Fibroblast of gingiva (primary cell): ENCODE results near the gene VAV1.
"Not testable (repeated sequence)": the region's sequence is repeated elsewhere in the genome, so short reads cannot be mapped to it uniquely, and the experiment has no call there.

Source experiments
- DNase-seq: peaks from one replicate; pipeline ENCODE4 v3.0.0-alpha.2; 2011; ENCODE audit warnings: low read depth

VAV1 gene

DNA sequence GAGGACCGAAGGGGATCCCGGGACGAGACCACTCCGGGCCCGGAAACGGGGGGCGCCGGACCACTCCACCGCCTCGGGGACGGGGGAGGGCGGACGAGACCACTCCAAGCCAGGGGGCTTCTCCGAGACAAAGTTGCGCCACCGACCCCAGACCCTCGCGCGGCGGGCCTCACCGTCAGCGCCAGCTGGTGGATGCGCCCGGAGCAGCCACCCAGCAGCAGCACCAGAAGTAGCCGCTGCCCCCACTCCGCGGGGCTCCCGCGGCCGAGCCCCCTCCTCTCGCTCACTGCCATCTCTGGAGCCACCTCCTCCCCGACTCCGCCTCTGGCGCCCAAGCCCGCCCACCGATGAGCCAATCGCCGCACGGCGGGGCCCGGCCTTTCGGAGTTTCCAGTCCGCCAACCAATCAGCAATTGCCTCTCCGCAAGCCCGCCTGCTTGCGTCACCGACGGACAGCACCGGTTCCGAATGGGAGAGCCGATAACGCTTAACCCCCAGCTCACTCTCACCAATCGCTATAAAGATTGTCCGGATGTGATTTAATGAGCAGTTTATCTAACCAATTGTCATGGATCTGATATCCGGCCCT is 35.1 kb upstream of the VAV1 start, which contains the start of gene GPR108:
Gene GPR108 (minus strand): TSS at position 297 of the 589 bp plus-strand sequence. CDS start 4 bp downstream, at position 293.
- peak; percentile 100 for DNase-seq

DNA sequence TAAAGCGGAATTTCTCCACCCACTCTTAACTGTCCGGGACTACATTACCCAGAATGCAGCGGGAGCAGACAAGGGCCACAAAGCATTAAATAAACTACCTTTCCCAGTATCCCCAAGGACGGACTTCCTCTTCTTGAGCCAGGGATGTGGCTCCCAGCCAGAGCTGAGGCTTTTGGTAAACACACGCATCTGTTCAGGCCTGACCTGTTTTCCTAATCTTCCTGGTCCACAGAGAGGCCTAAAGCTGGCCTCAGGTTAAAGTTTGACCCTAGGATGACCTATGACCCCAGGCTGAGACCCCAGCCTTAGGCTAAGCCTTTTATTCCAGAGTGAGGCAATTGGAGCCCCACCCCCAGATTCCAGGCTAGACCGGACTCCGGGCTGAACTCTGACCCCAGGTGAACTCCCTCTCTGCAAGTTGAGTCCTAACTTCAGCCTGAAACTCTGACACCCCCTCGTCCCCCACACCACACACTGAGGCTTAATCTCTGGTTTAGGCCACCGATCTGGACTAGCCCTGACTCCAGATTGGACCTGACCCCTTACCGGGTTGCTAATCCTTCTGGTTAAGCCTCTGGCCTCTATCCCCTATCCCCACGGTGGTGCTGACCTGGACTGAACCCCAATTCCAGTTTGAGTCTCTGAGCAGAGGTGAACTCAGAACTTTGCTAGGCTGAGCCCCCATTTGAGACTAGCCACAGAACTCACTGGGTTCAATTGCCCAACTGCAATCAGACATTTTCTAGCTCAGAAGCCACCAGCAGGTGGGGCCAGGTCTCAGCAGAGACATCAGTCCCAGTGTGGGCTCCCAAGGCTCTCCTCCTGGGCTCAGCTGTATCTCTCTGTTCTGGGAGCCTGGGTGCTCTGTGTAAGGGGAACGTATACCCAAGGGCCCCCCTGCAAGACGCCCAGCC is 34.4 kb upstream of the VAV1 start:
- DNase-seq = peak; percentile 74

DNA sequence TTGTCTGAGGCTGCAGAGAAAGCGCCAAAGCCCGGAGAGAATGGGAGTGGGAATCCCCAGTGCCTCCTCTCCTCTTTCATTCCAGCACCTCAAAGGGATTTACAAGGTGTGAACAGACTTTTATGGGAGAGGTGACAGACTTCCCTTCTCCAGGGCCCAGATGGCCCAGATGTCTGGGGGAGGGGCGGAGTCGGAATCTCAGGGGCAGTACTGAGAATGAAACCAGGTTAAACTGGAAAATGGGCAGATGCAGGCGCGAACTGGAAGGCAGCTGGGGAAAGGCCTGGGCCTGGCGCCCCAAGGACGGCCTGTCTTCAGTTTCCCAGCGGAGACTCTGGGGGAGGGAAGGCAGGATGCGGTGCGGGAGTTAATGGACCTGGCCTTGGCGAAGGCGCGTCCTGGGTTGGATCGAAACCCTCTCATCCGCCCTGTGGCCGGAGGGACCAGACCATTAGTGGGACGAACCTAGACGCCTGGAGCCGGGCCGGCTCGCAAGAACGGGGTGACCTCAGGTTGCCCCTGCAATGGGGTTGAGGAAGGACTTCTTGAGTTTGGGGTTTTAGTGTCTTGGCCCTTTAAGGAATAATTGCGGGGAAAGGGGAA is 33.6 kb upstream of the VAV1 start:
- no peak for DNase-seq

DNA sequence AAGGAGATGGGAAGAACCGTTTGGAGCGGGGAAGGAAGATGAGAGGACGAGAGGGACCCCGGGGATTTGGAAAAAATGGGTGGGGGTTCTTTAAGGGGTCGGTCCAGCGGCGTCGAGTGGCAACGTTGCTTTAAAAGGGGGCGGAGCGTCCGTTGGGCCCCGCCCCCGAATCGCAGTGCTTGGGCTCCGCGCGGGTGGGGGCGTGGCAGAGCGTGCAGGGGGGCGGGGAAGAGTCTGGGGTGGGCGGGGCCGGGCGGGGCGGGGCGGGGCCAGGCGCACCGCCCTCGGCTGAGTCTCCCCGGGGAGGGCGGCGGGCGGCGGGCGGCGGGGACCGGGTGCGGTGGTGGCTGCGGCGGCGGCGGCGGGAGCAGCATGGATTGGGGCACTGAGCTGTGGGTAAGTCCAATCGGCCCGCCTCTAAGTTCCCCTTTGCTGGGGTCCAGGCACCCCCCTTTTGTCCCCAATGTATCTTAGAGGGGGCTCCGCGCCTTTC is 33.1 kb upstream of the VAV1 start, which contains the start of gene TRIP10:
Gene TRIP10 (plus strand): TSS at position 291 of the 493 bp plus-strand sequence. CDS start 82 bp downstream, at position 373.
- DNase-seq = peak; percentile 72

DNA sequence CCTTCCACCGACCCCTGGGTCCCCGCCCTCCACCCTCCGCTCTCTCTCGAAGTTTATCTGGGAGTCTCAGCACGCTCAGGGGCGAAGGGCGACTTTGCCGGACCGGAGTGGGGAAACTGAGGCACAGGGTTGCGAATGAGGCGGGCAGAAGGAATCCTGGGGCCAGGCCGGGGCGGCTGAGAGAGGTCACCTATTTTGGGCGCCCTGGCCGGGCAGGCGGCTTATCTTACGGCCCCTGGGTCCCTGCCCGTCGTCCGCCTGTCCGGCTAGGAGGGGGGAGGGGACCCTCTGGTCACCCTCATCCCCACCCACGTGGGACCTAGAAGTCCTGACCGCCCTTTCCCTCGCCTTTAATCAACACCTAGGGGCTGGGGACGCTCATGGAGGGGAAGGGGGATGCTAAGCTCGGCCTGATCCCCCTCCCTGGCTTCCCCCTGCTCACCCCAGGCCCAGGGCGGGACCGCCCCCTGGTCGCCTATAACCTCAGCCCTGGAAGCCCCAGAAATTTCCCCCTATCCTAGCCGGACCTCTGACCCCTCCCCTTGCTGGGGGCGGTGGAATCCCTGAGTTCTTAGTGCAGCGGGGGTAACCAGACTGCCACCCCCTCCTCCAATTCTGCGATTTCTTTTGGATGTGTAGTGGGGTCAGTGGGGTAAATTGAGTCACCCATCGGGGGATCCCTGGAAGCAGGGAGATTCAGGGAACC is 32.5 kb upstream of the VAV1 start:
- DNase-seq = no peak

DNA sequence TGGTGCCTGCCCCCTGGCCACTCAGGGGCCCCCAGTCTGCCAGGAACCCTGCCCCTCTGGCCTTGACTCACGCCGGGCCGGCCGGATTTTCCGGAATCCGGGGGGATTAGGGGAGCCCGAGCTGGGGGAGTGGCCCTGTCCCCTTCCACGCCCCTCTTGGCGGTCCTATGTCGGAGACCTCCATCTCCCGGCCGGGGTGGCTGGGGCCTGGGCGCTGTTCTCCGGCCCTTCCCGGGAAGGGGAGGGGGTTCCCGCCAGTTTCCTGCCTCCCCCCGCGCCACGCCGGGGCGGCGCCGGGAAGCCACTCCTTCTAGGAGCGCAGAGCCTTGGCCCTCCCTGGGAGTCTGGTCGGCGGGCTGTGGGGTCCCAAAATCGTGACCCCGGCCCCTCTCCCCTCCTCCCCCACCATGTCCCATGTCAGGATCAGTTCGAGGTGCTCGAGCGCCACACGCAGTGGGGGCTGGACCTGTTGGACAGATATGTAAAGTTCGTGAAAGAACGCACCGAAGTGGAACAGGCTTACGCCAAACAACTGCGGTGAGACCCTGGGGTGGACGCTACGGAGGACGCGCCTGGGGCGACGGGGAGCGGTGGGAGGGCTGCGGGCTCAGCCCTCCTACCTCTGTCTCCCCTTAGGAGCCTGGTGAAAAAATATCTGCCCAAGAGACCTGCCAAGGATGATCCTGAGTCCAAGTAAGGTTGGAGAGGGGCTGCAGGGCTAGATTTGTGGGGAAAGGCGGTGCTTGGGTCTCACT is 31.7 kb upstream of the VAV1 start:
- DNase-seq = no peak

DNA sequence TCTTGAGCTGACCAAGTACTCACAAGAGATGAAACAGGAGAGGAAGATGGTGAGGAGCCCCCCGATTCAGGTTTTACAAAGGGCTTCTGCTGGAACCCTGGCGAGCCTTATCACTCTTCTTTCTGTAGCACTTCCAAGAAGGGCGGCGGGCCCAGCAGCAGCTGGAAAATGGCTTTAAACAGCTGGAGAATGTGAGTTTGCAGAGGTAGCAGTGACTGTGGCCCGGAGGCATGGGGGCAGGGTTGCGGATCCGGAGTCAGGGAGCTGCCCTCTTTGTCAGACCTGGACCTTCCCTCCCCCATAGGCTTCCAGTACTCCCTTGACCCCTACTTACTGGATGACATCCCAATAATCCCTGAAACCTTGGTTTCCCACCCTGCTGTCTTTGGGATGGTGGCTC is 29.4 kb upstream of the VAV1 start:
- no peak for DNase-seq

DNA sequence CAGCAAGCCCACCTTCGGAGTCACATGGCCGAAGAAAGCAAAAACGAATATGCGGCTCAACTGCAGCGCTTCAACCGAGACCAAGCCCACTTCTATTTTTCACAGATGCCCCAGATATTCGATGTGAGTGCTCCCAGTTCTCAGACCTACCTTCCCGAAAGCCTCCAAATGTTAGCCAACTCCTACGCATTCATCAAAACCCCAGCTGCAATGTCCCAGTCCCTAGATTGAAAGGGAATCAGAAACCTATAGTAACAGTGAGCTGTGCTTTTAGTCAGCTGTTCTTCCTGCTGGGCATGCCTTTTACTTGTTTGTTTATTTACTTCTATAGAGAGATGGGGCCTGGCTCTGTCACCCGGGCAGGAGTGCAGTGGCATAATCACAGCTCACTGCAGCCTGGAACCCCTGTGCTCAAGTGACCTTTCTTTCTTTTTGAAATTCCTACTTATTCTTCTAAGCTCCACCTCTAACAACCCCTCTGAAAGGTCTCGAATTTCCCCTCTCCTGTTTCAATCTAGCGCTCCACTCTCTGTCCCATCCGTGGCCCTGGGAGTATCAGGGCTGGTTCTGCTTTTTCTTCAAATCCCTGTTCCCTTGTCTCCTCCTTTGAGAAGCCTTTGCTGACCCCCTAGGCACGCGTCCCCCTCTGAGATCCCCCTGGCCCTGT is 28.7 kb upstream of the VAV1 start:
- peak; percentile 62 for DNase-seq

DNA sequence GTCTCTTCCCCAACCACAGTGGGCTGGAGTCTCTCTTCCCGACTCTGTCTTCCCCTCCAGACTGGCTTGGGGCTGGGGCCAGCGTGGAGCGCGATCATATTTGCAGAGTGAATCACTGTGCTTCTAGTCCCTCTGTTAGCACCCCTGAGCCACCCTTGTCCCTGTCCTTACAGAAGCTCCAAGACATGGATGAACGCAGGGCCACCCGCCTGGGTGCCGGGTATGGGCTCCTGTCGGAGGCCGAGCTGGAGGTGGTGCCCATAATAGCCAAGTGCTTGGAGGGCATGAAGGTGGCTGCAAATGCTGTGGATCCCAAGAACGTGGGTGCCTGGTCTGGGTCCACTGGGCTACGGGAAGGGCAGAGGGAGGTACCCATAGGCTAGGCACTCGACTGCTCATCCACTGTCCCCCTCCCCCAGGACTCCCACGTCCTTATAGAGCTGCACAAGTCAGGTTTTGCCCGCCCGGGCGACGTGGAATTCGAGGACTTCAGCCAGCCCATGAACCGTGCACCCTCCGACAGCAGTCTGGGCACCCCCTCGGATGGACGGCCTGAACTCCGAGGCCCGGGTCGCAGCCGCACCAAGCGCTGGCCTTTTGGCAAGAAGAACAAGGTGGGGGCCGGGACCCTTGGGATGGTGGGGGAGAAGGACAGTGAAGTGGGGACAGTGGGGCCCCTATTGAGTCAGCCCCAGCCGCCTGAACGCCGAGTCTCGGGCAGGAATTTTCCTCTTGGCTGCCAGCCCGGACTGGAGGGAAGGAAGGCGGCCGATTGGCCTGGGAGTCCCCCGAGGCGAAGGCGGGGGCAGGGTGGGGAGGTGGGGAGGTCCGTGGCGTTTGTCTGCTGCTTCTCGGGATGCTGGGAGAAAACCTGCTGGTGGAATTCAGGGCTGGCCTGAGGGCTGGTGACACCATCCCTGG is 27.9 kb upstream of the VAV1 start:
- peak; percentile 76 for DNase-seq

DNA sequence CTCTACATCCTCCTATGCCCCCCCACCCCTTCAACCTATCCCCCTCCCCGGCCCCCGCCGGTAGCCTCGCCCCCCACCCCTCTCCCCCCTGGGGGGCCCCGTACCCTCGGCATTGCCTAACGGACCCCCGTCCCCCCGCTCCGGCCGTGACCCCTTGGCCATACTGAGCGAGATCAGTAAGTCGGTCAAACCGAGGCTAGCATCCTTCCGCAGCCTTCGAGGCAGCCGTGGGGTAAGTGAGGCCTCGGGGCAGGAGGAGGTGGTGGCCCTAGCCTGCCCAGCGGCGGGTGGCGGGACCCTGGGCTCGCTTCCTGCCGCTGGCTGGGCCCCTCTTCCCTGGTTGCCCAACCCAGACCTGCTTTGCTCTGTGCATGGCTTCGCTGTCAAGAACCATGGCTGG is 26.5 kb upstream of the VAV1 start:
- DNase-seq = no peak

DNA sequence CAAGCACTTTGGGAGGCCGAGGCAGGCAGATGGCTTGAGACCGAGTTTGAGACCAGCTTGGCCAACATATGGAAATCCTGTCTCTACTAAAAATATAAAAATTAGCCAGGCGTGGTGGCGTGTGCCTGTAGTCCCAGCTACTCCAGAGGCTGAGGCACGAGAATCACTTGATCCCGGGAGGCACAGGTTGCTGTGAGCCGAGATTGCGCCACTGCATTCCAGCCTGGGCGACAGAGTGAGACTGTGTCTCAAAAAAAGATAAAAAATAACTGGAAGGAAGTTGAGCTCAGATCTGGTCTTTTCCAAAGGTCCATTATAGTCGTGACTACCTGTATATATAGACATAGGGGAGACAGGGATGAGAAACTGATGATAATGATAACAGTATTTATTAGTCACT is 24.0 kb upstream of the VAV1 start:
- DNase-seq = not testable (repeated sequence)

DNA sequence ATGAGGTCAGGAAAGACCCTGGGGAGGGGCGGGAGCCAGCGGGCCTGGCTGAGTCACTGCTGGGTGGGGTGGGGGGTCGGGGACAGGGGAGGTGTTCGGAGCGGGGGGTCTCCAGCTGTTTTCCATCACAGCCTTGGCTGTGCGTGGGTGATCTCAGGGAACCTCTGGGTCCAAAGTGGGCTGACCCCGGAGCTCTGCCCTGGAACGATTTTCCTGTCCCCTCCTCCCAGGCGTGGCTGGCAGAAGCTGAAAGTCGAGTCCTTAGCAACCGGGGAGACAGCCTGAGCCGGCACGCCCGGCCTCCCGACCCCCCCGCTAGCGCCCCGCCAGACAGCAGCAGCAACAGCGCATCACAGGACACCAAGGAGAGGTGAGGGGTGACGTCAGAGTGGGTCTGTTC is 22.4 kb upstream of the VAV1 start:
- no peak for DNase-seq

DNA sequence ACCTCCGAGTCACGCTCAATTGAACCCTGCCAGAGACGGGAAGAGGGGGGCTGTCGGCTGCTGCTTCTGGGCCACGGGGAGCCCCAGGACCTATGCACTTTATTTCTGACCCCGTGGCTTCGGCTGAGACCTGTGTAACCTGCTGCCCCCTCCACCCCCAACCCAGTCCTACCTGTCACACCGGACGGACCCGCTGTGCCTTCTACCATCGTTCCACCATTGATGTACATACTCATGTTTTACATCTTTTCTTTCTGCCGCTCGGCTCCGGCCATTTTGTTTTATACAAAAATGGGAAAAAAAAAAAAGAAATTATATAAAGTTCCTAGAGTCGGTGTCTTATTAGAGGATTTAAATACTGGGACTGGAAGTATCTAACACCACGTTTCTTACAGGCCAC is 21.3 kb upstream of the VAV1 start:
- DNase-seq = no peak

DNA sequence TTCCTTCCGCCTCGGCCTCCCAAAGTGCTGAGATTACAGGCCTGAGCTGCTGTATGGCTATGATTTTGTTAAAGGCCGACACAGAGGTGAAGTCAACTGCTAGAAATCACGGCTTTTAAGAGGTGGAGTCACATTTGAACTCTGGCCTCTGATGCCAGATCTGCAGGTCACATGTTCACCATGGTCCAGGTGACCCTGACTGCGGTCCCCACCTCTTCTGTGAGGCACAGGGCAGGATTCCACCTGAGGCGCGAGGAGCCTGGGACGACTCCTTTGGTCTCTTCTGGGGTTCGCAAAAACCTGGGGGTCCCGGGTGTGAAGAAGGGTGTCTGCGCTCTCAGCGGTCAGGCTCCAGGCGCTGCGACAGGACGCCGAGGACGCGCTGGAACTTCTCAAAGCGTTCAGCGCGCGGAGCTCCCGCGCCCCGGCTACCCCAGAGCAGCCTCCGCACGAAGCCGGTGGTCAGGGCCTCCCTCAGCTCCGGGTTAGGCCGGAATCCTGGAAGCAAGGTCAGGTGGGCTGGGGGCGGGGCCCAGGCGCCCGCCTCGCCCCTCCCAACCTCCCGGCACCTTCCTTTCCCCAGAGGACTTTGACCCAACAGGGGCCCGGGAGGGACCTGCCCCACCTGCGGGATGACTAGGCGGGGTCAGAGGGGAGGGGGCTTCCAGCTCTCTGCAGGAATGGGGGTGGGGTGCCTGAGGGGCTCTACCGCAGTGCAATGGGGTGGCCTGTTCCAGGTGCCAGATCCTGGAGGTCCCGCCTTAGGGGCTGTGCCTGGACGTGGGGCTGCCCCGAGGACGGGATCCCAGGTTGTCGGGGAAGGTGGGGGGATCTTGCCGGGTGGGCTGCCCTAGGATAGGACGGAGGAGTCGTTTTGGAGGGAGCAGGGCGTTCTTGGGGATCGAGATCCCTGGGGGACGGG is 20.0 kb upstream of the VAV1 start:
- DNase-seq = no peak

DNA sequence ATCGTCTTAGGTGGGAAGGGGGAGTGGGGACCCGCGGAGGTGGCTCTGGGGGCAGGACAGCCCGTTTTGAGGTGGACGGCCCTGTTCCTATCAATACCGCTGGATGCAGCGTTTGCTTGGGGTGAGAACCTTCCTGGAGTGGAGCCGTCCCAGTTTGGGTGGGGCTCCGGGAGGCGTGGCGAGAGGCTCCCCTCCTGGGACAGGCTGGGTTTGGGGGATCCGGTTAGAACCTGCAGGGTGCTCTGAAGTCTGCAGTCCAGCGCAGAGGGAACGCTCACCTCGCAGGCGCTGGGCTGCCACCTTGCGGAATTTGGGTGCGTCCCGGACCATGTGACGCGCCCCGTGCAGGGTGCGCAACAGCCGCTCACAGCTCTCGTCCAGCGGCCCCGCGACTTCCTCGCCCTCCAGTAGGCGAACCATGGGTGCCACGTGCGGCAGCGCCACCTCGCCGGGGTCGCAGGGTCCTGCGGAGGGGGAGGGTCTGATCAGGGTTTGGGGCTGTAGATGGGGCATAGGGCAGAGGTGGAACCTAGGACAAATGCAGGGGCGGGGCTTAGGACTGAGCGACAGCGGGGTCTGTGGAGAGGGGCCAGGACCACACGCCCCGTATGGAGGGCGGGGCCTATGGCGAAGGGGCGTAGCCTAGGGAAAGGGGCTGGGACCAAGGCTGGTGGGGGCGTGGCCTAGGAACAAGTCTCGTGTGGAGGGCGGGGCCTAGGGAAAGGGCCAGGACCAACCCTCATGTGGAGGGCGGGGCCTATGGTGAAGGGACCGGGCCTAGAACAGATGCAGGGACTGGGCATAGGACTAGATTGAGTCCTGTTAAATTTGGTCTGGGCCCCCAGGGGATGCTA is 19.1 kb upstream of the VAV1 start:
- DNase-seq = peak; percentile 58

DNA sequence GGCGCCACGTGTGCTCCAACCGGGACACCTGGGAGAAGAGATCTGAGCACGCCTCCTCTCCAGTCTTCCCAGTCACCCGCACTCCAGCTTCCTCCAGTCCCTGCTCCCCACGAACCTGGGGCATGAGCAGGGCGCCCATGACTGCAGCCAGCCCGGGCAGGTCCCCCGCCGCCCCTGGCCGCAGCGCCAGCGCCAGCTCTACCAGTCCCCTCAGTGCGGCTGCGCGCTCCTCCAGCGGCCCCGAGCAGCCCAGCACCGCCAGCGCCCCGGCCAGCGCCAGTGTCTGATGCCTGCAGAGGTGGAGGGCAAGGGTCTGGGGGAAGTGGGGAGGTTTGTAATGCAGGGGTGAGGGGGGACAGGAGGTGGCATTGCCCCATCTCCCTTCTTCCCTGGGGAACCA is 18.4 kb upstream of the VAV1 start:
- no peak for DNase-seq

DNA sequence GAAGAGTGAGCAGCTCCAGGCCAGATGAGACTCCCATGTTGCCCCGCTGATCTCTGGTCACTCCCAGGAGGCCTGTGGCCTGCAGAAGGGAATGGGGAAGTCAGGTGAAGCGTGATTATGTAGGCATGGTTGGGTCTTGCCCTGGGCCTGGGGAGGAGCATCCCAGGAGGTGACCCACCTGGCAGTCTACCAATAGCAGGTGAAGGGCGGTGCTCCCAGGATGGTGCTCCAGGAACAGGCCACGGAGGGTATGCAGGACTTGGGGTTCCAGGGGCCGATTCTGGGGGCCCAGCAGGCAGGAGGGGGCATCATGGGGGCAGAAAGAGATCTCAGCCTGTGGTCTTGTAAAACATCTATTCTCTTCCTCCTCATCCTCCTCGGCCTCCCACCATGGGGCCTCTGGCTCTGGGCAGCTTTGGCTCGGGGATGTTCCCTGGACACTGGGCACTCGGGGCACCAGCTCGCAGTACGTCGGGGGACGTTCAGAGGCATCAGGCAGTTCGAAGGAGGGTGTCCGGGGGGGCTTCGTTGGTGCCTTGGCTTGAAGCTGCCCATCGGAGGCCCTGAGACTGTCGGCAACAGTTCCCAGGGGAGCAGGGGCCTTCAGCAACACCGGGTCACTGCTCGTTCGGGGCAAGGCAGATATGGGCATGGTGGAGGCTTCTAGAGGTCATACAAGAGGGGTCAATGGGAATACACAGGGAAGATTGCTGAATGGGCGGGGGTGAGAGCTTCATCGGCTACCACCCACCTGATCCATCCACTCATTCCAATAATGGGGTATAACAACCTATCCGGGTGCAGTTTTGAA is 17.6 kb upstream of the VAV1 start:
- DNase-seq = no peak
